ENCODE results near the gene HOXC9. TPM values are rescaled to one million over a fixed set of nuclear protein-coding genes. Genes with fewer than 3 reads are reported as not detected.

Gene HOXC9
- total and polyA plus RNA-seq, 2 of the 8 experiments (the other 6 are each of a cell fraction or from before 2014, with no cell fraction given), result not detected

DNA sequence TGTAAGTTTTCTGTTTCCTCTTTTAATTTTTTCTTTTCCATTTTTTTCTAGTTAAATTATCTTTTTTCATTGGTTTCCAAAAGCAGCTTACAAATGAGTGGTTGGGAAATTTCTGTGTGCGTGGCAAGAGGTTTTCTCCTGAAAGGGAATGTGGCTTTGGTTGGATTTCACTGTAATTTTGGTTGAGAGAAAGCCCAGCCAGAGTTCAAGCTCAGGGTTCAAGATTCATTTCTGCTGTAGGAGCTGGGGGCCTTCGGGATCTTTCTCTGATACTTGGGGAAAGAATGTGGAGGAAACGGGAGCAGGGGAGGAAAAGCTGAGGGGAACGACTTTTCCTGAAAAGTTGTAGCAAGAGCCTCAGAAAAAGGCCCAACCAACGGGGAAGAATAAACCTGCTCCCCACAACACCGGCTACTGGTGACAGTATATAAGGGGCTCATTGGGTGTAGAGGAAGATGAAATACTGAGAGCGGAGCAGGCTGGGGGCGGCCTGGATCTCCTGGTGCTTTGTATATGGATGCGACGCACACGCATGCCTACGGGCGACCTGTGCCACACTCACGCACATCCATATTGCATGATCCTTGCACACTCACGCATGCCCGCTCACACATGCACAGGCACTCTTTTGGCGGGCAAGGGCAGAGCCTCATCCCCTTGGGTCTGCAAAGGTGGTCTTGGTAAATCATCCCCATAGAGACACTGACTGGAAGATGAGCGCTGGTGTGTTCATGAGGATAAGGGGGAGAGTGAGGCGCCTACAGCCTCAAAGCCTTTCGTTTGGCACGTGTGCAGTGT is 13.1 kb upstream of the HOXC9 start:
- 43% methylated on average over 21 of the region's 21 CpGs; no CpG with 5 or more reads in 1 of the 2 experiments for WGBS, 2 experiments (ENCODE audit: extremely low coverage in 1 of 2, insufficient coverage in 1 of 2, insufficient read length in 1 of 2, insufficient replicate concordance in 2 of 2, low coverage in 1 of 2, low lambda C conversion rate in 2 of 2, missing lambda C conversion rate in 1 of 2)
- no peak overlapping the region for H2AK5ac ChIP-seq (ENCODE audit: low read depth, low read length)
- peaks cover 0 to 6% (median 3%) of the 10 kb centered on the region in 4 experiments; a peak in 3 of 7 replicates for H3K4me1 ChIP-seq (replicated peaks in 1 of 4; ENCODE audit: control insufficient read depth in 3 of 4, insufficient read depth in 4 of 4, low read length in 3 of 4)
- DNase-seq (ENCODE audit: low read depth in 1 of 2, low spot score in 2 of 2) (no peak), FAIRE-seq (no peak)
- H3K79me1 ChIP-seq (ENCODE audit: low read depth, low read length), result no peaks in the 10 kb centered on the region
- H3K9me3 ChIP-seq (ENCODE audit: insufficient read depth in 2 of 2, low read depth in 1 of 2, low read length in 1 of 2), result peaks cover 0 to 9% of the 10 kb centered on the region in 2 experiments; a peak in 1 of 4 replicates
- no peak overlapping the region for H2BK5ac ChIP-seq (ENCODE audit: low read depth, low read length)
- H2BK15ac ChIP-seq (ENCODE audit: low read length), result no peak overlapping the region
- H2AFZ ChIP-seq (ENCODE audit: low read length), result no peak overlapping the region
- H2BK120ac ChIP-seq (replicated peaks; ENCODE audit: low read depth, low read length), result no peak overlapping the region
- peaks cover 0 to 8% (median 0%) of the 10 kb centered on the region in 4 experiments; a peak in 1 of 8 replicates for H3K36me3 ChIP-seq (ENCODE audit: control insufficient read depth in 2 of 4, insufficient read depth in 4 of 4, low read length in 3 of 4)
- H4K91ac ChIP-seq (replicated peaks; ENCODE audit: insufficient read length, low read length), result no peak overlapping the region
- ChIA-PET POLR2A (ENCODE audit: partially characterized antibody) (interaction anchor here (1.2 kb wide), 1 partner anchor 8 kb away, joined by 4 read pairs; no protein-coding TSS in a partner anchor), CTCF (ENCODE audit: partially characterized antibody) (interaction anchor here (0.7 to 5.8 kb wide), 26 partner anchors 10 to 412 kb away, joined by 3 to 91 read pairs (median 6); partner anchors contain the start of genes HOXC11, HOXC12, HOXC5 and HOXC8)
- no peak overlapping the region for H3K23ac ChIP-seq (ENCODE audit: insufficient read length)
- H2BK12ac ChIP-seq (ENCODE audit: low read depth, low read length), result 0 out of 2 replicates have a peak overlapping the region, but pooled peaks have one; percentile 85
- peak overlapping the region in 1 of 2 experiments; percentile 41; a peak in 1 of 4 replicates for H3K4me2 ChIP-seq (ENCODE audit: insufficient read depth in 1 of 2, low read depth in 2 of 2, low read length in 2 of 2)
- peaks cover 19 to 33% of the 10 kb centered on the region in 2 experiments for H4K20me1 ChIP-seq (replicated peaks in 1 of 2; ENCODE audit: control insufficient read depth in 1 of 2, insufficient read depth in 2 of 2, low read length in 2 of 2)
- H2BK20ac ChIP-seq (ENCODE audit: low read length), result no peak overlapping the region
- H3K18ac ChIP-seq (ENCODE audit: extremely low read depth, low read length), result no peak overlapping the region
- H3K79me2 ChIP-seq (ENCODE audit: control insufficient read depth in 1 of 2, insufficient read depth in 2 of 2, low read length in 2 of 2), result no peaks in the 10 kb centered on the region
- H4K5ac ChIP-seq (ENCODE audit: insufficient read length, low read depth, low read length), result no peak overlapping the region
- H3K27me3 ChIP-seq (replicated peaks in 1 of 4; ENCODE audit: control insufficient read depth in 3 of 4, extremely low read depth in 1 of 4, insufficient read depth in 3 of 4, low read length in 3 of 4), result peaks cover 94 to 99% (median 97%) of the 10 kb centered on the region in 4 experiments
- no peaks in the 10 kb centered on the region for H3K23me2 ChIP-seq (ENCODE audit: low read depth, low read length)
- no peak overlapping the region for H3K14ac ChIP-seq (ENCODE audit: insufficient read length)
- no peak overlapping the region for H3K56ac ChIP-seq (replicated peaks; ENCODE audit: insufficient read length, low read depth, low read length)
- no peak overlapping the region for H3K4ac ChIP-seq (replicated peaks; ENCODE audit: insufficient read length, low read depth, low read length)
- H4K8ac ChIP-seq (ENCODE audit: extremely low read depth, insufficient read depth, low read length), result no peak overlapping the region
- H3K27ac ChIP-seq (ENCODE audit: low read depth, low read length), result no peak overlapping the region
- no peak overlapping the region for H3K9ac ChIP-seq (replicated peaks in 1 of 4; ENCODE audit: extremely low read depth in 1 of 4, low read depth in 3 of 4, low read length in 3 of 4)
- TF ChIP-seq RNF2 (IDR thresholded peaks at IDR 0.05; ENCODE audit: borderline replicate concordance, low read depth, low read length, missing control alignments, poor library complexity, severe bottlenecking), result peak; percentile 49
- TF ChIP-seq, protein P1, sequence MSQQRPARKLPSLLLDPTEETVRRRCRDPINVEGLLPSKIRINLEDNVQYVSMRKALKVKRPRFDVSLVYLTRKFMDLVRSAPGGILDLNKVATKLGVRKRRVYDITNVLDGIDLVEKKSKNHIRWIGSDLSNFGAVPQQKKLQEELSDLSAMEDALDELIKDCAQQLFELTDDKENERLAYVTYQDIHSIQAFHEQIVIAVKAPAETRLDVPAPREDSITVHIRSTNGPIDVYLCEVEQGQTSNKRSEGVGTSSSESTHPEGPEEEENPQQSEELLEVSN (IDR thresholded peaks at IDR 0.05), result no peak
- peak; percentile 72; the same call in 1 of the 2 replicates for TF ChIP-seq CBX8 (IDR thresholded peaks at IDR 0.05; ENCODE audit: borderline replicate concordance, low read depth, low read length)
- TF ChIP-seq NANOG (IDR thresholded peaks at IDR 0.05; ENCODE audit: insufficient read depth, low read depth, low read length, poor library complexity, severe bottlenecking), result no peak
- H3K4me3 ChIP-seq (ENCODE audit: extremely low read depth in 1 of 4, insufficient read depth in 2 of 4, low read depth in 3 of 4, low read length in 4 of 4), result peak overlapping the region in 1 of 4 experiments; percentile 38; a peak in 1 of 8 replicates
